WTC11 (cell line): ENCODE data around the gene COL6A3. TPM values are rescaled to one million over a fixed set of nuclear protein-coding genes. Genes with fewer than 3 reads are reported as not detected.
A peak's percentile ranks its signal among the peaks of the same experiment; 100 is the strongest.

Experiments used
- ATAC-seq: fragments of 200-7000 bp; cut with Tn5 transposase; 2 replicates; pipeline ENCODE4 v1.10.0; 2021; ENCODE audit warnings: mild to moderate bottlenecking, moderate library complexity
- CTCF ChIA-PET: fragments of 300-600 bp; sonication (Branson Sonifier 250); formaldehyde crosslinking; loops from one replicate; lab custom pipeline; 2021; ENCODE audit warnings: antibody characterized with exemption; lab: Charles Lee
- POLR2A ChIA-PET: fragments of 350-600 bp; sonication (Branson Sonifier 250); formaldehyde crosslinking; loops from one replicate; lab custom pipeline; 2021; ENCODE audit warnings: antibody characterized with exemption; lab: Charles Lee
- DNase-seq: peaks from one replicate; pipeline ENCODE4 v3.0.0; 2021; ENCODE audit warnings: low spot score
- H3K27ac Mint-ChIP-seq: 2 replicates; pipeline ENCODE4 v1.8.0; 2021; ENCODE audit warnings: mixed read lengths
- H3K27me3 Mint-ChIP-seq: 2 replicates; pipeline ENCODE4 v1.8.0; 2021; ENCODE audit warnings: low read depth, mild to moderate bottlenecking, moderate library complexity, mixed read lengths
- H3K36me3 Mint-ChIP-seq: 2 replicates; pipeline ENCODE4 v1.8.0; 2021; ENCODE audit warnings: mixed read lengths
- H3K4me1 Mint-ChIP-seq: 2 replicates; pipeline ENCODE4 v1.8.0; 2022; ENCODE audit warnings: mixed read lengths
- H3K4me3 Mint-ChIP-seq: 2 replicates; pipeline ENCODE4 v1.8.0; 2021; ENCODE audit warnings: mild to moderate bottlenecking, moderate library complexity, mixed read lengths
- H3K9me3 Mint-ChIP-seq: 2 replicates; pipeline ENCODE4 v1.8.0; 2021; ENCODE audit warnings: mixed read lengths
- ATF1 ChIP-seq: sonication (generic); formaldehyde crosslinking; IDR thresholded peaks from 2 replicates; pipeline ENCODE4 v1.8.1; 2023; ENCODE audit warnings: mild to moderate bottlenecking, moderate library complexity, missing genetic modification reagents
- ETV6 ChIP-seq: sonication (generic); formaldehyde crosslinking; IDR thresholded peaks from 2 replicates; pipeline ENCODE4 v1.8.1; 2022; ENCODE audit warnings: mild to moderate bottlenecking, missing genetic modification reagents
- HMGA2 ChIP-seq: fragments of 250-450 bp; sonication (Bioruptor Pico); IDR thresholded peaks from 2 replicates; pipeline ENCODE4 v1.4.0; 2021; ENCODE audit warnings: mild to moderate bottlenecking, moderate library complexity
- HMGXB4 ChIP-seq: sonication (generic); formaldehyde crosslinking; IDR thresholded peaks from 2 replicates; pipeline ENCODE4 v1.8.1; 2023; ENCODE audit warnings: mild to moderate bottlenecking, moderate library complexity, missing genetic modification reagents
- IRF2 ChIP-seq: sonication (generic); formaldehyde crosslinking; IDR thresholded peaks from 2 replicates; pipeline ENCODE4 v1.8.0; 2022; ENCODE audit warnings: low read depth, missing genetic modification reagents, borderline replicate concordance
- TEAD1 ChIP-seq: sonication (generic); formaldehyde crosslinking; IDR thresholded peaks from 2 replicates; pipeline ENCODE4 v1.8.0; 2022; ENCODE audit warnings: mild to moderate bottlenecking, missing genetic modification reagents
- TP53 ChIP-seq: sonication (generic); formaldehyde crosslinking; IDR thresholded peaks from 2 replicates; pipeline ENCODE4 v1.8.1; 2023; ENCODE audit warnings: mild to moderate bottlenecking, missing genetic modification reagents
- ZNF232 ChIP-seq: sonication (generic); formaldehyde crosslinking; IDR thresholded peaks from 2 replicates; pipeline ENCODE4 v1.8.0; 2022; ENCODE audit warnings: mild to moderate bottlenecking, missing genetic modification reagents
- ZNF416 ChIP-seq: fragments of 250-450 bp; sonication (Bioruptor Pico); IDR thresholded peaks from 2 replicates; pipeline ENCODE4 v1.9.0; 2021; ENCODE audit warnings: mild to moderate bottlenecking, inconsistent platforms
- ZNF671 ChIP-seq: fragments of 250-450 bp; sonication (Bioruptor Pico); IDR thresholded peaks from 2 replicates; pipeline ENCODE4 v1.8.0; 2021; ENCODE audit warnings: mild to moderate bottlenecking
- total RNA-seq: library from RNA; stranded (reverse); gene quantifications from 3 replicates; pipeline ENCODE4 v1.2.3, GENCODE V29; 2021
- TF ChIP-seq, protein P1 (sequence below): sonication (generic); formaldehyde crosslinking; IDR thresholded peaks from 2 replicates; pipeline ENCODE4 v1.8.1; 2023; ENCODE audit warnings: mild to moderate bottlenecking, missing genetic modification reagents, moderate library complexity
- TF ChIP-seq, protein P2 (sequence below): fragments of 250-450 bp; sonication (Bioruptor Pico); IDR thresholded peaks from 2 replicates; pipeline ENCODE4 v1.9.0; 2021; ENCODE audit warnings: moderate library complexity, mild to moderate bottlenecking, inconsistent platforms, borderline replicate concordance

Gene COL6A3
- total RNA-seq, 1 experiment from 2014 or later: 2.6 TPM

DNA sequence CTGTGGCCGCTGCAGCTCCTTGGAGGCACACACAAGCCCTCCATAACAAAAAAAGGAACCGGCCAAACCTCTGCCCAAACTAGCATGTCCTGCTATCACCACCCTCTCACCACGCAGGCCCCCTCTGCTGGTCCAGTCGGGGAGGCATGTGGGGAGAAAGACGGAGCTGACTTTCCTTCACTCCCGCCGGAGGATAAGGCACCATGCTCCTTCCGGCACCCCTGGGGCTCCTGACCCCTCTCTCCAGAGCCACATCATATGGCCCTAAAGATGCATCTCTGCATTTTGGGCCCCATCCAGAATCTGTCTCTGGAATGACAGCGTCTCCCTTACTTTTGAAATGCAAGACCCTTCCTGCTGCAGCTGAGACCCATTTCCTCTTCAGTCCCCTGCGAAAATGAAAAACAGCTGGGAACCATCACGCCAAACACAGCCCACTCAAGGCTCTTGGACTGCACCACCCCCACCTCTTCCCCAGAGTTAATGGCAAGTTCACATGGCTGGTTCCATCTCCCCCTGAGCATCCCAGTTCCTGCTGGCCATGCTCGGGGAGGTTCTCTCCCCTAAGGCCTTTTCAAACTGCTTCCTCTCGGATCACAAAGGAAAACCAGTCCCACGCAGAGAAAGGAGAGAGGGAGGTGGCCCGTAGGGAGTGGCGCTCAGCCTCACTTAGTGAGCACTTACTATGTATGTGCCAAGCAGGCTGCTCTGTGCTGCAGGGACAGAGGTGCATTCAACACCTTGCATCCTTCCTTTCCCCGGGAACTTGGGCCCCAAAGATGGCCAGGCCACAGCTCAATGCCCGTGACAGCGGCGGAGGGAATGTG is 37.9 kb upstream of the COL6A3 start:
- 0 out of 2 replicates have a peak, but pooled peaks have one; percentile 8 for TF ChIP-seq TP53
- TF ChIP-seq, protein P1, sequence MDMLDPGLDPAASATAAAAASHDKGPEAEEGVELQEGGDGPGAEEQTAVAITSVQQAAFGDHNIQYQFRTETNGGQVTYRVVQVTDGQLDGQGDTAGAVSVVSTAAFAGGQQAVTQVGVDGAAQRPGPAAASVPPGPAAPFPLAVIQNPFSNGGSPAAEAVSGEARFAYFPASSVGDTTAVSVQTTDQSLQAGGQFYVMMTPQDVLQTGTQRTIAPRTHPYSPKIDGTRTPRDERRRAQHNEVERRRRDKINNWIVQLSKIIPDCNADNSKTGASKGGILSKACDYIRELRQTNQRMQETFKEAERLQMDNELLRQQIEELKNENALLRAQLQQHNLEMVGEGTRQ (CRISPR knock-in tag): no peak
- TF ChIP-seq, all 79 proteins: peak for 1
- Mint-ChIP-seq H3K9me3 (peaks cover 31% of the 10 kb centered on the region), H3K36me3 (no peaks in the 10 kb centered on the region), H3K27ac (no peak overlapping the region), H3K4me1 (peaks cover 21% of the 10 kb centered on the region), H3K4me3 (no peak overlapping the region), H3K27me3 (peaks cover 24% of the 10 kb centered on the region)
- ChIA-PET CTCF (interaction anchor here (0.6 to 5.0 kb wide), 29 partner anchors 8 to 319 kb away, joined by 3 to 92 read pairs (median 5); partner anchors contain the start of gene COL6A3), POLR2A (interaction anchor here (1.0 to 1.4 kb wide), 2 partner anchors 18 to 23 kb away, joined by 4 to 5 read pairs; no protein-coding TSS in a partner anchor)
- ATAC-seq (peak; percentile 89), DNase-seq (peak; percentile 64)

DNA sequence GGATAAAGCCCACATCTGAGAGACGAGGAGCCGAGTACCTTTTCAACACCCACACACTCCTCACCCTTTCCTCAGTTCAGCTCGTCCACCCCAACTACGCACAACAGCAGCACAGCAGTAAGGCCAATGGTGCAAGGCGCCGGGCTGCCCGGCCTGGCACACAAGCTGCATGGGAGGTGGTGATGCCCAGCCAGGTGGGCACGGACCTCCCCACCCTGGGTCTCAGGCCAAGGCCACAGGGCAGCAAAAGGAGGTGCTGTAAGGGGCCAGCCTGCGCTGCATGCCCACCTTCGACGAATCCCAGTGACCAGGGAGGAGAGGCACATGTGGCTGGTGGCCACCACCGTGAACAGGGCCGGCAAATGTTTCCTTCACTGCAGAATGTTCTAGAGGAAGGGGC is 36.6 kb upstream of the COL6A3 start:
- Mint-ChIP-seq H3K27ac (no peak overlapping the region), H3K4me3 (no peak overlapping the region), H3K4me1 (peaks cover 21% of the 10 kb centered on the region), H3K9me3 (peaks cover 22% of the 10 kb centered on the region), H3K27me3 (peaks cover 25% of the 10 kb centered on the region), H3K36me3 (no peaks in the 10 kb centered on the region)
- ChIA-PET CTCF (interaction anchor here (1.4 to 5.0 kb wide), 7 partner anchors 21 to 285 kb away, joined by 4 to 92 read pairs (median 18); no protein-coding TSS in a partner anchor), POLR2A (interaction anchor here (1.4 kb wide), 1 partner anchor 25 kb away, joined by 5 read pairs; no protein-coding TSS in a partner anchor)
- no peak for TF ChIP-seq ZNF232 (CRISPR knock-in tag)
- no peak for ATAC-seq
- no peak for DNase-seq

DNA sequence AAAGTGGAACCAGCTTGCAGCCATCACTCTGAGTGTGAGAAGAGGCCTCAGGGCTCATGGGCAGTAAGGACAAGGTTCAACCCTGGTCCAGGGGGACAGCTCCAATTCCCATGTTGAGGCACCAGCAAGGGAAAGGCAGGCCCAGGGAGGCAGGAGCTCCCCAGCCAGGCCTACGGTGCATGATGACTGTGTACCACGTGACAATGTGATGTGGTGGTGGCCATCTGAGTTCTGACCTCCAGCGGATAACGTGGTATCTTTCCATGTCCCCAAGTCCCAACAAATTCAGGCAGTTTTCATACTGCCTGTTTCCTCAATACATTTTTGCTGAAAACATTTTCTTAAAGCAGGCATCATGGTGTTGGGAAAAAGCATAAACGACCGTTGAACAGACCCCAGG is 36.1 kb upstream of the COL6A3 start:
- peaks cover 18% of the 10 kb centered on the region for H3K9me3 Mint-ChIP-seq
- no peak for TF ChIP-seq HMGXB4 (CRISPR knock-in tag)
- TF ChIP-seq, protein P2, sequence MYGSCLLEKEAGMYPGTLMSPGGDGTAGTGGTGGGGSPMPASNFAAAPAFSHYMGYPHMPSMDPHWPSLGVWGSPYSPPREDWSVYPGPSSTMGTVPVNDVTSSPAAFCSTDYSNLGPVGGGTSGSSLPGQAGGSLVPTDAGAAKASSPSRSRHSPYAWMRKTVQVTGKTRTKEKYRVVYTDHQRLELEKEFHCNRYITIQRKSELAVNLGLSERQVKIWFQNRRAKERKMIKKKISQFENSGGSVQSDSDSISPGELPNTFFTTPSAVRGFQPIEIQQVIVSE (CRISPR knock-in tag): no peak
- TF ChIP-seq, all 79 proteins: peak for 0
- CTCF ChIA-PET: interaction anchor here (2.9 to 5.0 kb wide), 2 partner anchors 30 to 122 kb away, joined by 21 to 92 read pairs; no protein-coding TSS in a partner anchor
- Mint-ChIP-seq H3K36me3 (no peaks in the 10 kb centered on the region), H3K27me3 (peaks cover 25% of the 10 kb centered on the region), H3K4me1 (peaks cover 21% of the 10 kb centered on the region), H3K27ac (no peak overlapping the region), H3K4me3 (no peak overlapping the region)
- ATAC-seq (no peak), DNase-seq (no peak)
- POLR2A ChIA-PET: no interaction called here

DNA sequence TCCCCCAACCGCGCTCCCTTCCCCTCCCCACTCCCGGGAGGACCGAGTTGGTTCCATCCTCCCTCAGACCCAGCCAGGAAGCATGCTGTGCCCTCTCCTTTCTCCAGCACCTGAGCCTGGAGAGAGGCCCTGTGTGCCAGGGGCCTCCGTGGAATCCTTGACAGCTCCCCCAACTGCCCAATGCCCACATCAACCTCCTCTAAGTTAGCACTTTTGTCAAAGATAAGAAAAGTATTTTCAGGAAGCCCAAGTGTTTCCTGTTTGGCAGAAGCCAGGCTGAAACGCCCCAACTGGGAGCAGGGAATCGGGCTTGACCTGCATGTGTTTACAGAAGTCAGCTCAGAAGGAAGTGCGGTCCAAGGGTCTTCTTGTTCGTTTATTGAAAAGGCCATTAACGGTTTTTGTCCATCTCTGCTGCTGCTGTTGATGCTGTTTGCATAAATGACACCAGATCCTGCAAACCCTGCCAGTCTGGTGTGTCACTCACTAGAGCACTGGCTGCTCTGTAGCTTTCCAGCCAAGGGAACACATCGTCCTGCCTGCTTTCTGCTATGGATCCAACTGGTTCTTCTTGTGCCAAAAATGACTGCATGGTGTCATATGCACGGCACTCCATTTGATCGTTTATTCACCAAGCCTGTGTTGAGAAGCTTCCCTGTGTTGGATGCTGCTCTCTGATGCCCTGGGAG is 35.4 kb upstream of the COL6A3 start:
- peaks cover 20% of the 10 kb centered on the region for H3K27me3 Mint-ChIP-seq
- DNase-seq: no peak
- ChIA-PET POLR2A (no interaction called here), CTCF (interaction anchor here (5.0 kb wide), 1 partner anchor 29 kb away, joined by 92 read pairs; no protein-coding TSS in a partner anchor)
- H3K36me3 Mint-ChIP-seq: no peaks in the 10 kb centered on the region
- no peak for ATAC-seq
- peaks cover 12% of the 10 kb centered on the region for H3K9me3 Mint-ChIP-seq
- peaks cover 21% of the 10 kb centered on the region for H3K4me1 Mint-ChIP-seq
- no peak for TF ChIP-seq HMGA2
- TF ChIP-seq IRF2 (CRISPR knock-in tag): no peak
- TF ChIP-seq ZNF416 (CRISPR knock-in tag): no peak
- no peak for TF ChIP-seq TEAD1 (CRISPR knock-in tag)
- no peak for TF ChIP-seq ETV6 (CRISPR knock-in tag)
- TF ChIP-seq ATF1 (CRISPR knock-in tag): no peak
- no peak for TF ChIP-seq ZNF671 (CRISPR knock-in tag)
- no peak overlapping the region for H3K27ac Mint-ChIP-seq
- H3K4me3 Mint-ChIP-seq: no peak overlapping the region
